HG02571 (cell line): ENCODE measurements around the gene RASD2.
"Not testable (repeated sequence)": the region's sequence is repeated elsewhere in the genome, so short reads cannot be mapped to it uniquely, and the experiment has no call there.

Source experiments
- ATAC-seq: cut with Tn5 transposase; IDR thresholded peaks from one replicate; pipeline ENCODE4 v1.9.1; 2021; ENCODE audit warnings: mild to moderate bottlenecking, moderate library complexity; ENCODE audit not compliant: unreplicated experiment

RASD2 gene, protein sequence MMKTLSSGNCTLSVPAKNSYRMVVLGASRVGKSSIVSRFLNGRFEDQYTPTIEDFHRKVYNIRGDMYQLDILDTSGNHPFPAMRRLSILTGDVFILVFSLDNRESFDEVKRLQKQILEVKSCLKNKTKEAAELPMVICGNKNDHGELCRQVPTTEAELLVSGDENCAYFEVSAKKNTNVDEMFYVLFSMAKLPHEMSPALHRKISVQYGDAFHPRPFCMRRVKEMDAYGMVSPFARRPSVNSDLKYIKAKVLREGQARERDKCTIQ

DNA sequence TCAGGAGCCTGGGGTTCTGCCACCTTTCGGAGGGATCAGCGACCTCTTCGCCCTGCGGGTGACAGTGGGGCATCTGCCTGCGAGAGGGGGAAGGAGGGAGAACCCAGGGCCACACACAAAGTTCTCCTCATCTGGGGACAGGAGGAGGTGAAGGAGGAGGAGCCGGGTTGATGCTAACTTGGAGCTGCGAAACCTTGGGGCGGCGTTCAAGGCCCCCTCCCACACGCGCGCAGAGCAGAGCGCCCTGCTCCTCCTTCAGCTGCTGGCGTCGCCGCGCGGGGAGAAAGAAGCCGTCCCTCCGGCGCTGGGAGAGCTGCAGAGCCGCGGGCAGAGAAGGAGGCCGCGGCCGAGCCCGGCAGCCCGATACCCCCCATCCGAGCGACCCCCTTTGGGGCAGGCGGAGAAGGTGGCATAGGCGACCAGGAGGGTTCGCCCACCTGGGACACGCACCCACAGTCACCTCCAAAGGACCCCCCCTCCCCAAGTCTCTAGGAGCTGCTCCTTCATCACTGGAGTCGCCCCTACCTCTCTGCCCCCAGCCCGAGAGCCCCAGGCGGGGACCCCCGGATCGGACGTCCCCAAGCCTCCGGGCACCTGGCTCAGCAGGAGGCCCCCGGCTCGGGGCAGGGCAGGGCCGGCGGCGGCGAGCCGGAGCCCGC, at the start of gene RASD2:
Gene RASD2, plus strand, starts transcription at position 237 of the 659 bp plus-strand sequence. CDS start 5,979 bp downstream, outside the sequence.
- no peak for ATAC-seq

DNA sequence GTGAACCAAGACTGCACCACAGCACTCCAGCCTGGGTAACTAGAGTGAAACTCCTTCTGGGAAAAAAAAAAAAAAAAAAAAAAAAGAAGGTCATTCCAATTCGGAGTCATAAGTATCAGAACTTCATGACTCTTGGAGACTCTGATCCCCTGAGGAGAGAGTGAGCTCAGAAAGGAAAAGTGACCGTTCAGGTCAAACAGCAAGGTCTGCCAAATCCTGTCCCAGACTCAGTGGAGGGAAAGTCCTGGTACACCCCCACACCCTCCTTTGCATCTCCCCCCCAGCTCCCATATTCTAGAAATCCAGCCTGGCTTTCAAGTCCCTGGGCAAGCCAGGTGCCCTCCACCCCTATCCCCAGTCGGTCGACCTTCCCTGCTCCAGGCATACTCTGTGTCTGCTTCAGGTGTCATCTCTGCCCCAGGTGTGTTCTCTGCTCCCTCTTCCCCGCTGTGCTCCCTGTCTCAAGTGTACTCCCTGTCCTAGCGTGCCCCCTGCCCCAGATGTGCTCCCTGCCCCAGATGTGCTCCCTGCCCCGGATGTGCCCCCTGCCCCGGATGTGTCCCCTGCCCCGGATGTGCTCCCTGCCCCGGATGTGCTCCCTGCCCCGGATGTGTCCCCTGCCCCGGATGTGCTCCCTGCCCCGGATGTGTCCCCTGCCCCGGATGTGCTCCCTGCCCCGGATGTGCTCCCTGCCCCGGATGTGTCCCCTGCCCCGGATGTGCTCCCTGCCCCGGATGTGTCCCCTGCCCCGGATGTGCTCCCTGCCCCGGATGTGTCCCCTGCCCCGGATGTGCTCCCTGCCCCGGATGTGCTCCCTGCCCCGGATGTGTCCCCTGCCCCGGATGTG, 49.3 kb upstream of the RASD2 start:
- not testable (repeated sequence) for ATAC-seq

DNA sequence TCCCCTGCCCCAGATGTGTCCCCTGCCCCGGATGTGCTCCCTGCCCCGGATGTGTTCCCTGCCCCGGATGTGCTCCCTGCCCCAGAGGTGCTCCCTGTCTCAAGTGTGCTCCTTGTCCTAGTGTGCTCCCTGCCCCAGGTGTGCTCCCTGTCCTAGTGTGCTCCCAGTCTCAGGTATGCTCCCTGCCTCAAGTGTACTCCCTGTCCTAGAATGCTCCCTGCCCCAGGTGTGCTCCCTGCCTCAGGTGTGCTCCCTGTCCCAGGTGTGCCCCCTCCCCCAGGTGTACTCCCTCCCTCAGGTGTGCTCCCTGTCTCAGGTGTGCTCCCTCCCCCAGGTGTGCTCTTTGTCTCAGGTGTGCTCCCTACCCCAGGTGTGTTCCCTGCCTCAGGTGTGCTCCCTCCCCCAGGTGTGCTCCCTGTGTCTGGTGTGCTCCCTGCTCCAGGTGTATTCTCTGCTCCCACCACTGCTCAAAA, 48.7 kb upstream of the RASD2 start:
- no peak for ATAC-seq

DNA sequence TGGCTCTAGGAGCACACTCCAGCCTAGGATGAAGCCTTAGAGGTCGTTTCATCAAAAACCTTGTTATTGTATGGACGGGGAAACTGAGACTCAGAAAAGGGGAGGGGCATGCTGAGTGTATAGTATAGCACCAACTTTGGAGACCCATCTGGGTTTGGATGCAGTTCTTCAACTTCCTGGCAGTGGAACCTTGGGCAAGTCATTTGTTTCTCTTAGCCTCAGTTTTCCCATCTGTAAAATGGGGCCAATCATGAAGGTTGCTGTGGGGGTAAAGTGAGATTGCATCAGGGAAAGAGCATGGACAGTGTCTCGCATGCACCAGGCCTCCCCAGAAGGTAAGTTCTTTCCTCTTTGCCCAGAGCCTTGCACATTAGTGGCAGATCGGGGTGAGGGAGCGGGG, 47.6 kb upstream of the RASD2 start:
- ATAC-seq = no peak

DNA sequence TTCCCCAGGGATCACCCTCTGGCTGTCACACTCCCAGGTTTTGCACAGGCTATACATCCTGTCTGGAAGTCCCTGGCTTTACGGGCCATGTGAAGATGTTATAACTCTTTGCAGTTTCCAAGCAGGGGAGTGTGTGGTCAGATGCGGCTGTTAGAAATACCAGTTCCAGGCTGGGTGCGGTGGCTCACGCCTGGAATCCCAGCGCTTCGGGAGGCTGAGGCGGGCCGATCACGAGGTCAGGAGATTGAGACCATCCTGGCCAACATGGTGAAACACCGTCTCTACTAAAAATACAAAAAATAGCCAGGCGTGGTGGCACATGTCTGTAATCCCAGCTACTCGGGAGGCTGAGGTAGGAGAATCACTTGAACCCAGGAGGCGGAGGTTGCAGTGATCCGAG, 44.9 kb upstream of the RASD2 start:
- ATAC-seq = not testable (repeated sequence)

DNA sequence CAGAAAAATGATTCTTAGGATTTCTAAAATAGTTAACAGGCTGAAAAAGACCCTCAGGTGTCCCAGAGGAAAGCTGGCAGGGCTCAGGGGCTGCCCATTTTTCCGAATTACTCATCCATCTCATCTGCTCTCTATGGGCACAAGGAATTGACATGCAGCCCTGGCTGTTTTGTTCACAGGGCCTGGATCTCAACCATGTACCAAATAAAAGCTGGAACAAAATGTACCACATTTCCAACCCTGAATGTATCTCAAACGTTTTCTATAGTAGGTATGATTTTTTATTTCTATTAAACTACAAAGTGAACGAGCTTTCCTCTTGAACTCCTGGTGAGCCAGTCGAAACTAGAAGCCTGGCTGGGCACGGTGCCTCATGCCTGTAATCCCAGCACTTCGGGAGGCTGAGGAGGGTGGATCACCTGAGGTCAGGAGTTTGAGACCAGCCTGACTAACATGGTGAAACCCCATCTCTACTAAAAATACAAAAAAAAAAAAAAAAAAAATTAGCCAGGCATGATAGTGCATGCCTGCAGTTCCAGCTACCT, 43.8 kb upstream of the RASD2 start:
- no peak for ATAC-seq

DNA sequence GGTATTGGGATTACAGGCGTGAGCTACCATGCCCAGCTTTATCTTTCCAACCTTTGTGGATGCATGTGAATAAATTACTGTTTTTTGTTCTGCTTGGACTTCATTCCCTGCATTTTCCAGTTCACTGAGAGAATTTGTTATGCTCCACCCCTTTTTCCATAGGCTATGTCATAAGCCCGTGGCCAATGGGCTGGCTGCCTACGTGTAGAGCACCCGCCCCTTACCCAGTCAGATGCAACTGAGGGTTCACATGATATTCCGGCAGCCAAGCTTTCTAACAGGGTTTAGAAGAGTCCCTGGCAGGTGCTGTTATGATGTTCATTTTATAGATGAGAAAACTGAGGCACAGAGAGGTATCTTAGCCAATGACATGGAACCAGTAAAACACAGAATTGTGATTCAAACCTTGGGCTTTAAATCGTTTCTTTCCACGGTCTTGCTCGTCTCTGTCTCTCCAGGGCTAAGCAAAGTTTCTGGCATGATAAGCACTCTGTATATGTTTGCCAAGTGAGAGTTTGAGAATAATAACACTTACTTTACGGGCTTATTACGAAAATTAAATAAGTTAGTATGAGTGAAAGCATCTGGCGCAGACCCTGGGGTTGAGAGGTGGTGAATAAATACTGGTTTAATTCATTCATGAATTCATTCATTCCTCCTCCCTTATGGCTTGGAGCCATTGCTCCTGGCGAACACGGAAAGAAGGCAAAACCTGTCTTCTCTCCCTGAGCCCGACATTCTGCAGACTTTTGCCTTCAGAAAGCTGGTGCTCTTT, 42.4 kb upstream of the RASD2 start:
- ATAC-seq = no peak

DNA sequence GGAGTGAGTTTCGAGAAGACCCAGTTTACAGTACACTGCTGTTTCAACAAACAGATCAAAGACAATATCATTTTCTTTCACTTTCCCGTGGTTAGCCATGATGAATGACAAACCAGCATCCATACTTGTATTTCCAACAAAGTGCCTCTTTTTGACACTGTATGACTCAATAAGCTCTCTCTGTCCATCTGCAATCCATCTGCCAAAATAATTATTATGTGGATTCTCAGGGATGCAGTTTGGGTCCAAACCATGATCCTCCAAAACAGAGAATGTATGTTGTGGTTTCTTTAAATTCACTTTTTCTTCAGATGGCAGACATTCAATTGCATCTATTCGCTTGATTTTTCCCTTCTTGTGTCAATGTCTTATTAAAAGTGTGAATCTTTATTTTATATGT, 37.8 kb upstream of the RASD2 start:
- no peak for ATAC-seq

DNA sequence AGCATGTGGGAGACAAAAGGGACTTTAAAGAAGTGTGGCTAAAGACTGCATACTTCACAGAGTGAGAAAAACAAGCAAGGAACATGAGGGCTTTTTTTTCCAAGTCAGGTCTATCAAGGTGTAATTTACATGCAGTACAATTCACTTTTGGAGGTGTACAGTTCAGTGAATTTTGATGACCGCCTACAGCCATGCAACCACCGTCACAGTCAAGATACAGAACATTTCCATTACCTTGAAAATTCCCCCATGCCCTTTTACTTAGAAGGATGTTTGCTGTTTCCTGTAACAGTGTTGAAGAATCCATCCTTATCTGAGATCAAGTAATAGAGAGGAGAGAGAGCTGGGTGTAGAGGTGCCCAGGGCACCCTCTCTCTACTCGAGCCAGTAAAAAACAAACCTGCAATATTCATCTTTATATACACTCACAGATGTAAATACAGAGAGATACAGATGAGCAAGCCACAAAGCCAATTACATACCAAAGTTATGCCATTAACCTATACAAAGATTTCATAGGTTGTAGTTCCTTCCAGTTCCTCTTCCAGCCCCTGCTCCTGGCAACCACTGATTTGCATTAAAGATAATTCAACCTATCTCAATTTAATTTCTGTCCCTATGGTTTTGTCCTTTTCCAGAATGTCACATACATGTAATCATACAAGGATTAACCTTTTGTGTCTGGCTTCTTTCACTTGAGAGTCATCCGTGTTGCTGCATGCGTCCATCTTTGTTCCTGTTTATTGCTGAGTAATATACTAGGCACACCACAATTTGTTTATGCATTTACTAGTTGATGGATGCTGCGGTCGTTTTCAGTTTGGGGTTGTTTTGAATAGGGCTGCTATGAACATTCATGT, 35.0 kb upstream of the RASD2 start:
- ATAC-seq = no peak

DNA sequence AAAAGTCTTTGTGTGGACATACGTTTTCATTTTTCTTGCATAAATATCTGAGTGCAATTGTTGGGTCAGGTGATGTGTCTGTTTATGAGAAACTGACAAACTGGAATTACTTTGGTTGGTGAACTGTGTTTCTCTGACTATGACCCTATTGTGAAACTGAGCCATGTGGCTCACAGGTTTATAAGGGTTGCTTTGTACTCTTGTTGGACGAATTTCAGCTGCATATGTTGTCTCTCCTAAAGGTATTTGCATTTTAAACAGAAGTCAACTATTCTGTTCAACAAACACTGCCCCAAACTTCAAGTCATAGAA, 34.4 kb upstream of the RASD2 start:
- no peak for ATAC-seq

DNA sequence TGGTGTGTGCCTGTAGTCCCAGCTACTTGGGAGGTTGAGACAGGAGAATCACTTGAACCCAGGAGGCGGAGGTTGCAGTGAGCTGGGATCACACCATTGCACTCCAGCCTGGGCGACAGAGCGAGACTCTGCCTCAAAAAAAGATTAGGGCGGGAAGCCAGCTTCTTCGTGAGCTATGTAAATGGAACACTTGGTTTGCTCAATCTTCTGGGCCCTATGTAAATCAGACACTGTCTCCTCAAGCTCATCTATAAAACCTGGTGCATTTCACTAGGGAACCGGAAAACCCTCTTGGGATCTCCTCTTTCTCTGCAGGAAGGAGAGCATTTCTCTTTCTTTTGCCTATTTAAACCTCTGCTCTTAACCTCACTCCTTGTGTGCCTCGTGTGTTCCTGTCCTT, 32.8 kb upstream of the RASD2 start:
- not testable (repeated sequence) for ATAC-seq

DNA sequence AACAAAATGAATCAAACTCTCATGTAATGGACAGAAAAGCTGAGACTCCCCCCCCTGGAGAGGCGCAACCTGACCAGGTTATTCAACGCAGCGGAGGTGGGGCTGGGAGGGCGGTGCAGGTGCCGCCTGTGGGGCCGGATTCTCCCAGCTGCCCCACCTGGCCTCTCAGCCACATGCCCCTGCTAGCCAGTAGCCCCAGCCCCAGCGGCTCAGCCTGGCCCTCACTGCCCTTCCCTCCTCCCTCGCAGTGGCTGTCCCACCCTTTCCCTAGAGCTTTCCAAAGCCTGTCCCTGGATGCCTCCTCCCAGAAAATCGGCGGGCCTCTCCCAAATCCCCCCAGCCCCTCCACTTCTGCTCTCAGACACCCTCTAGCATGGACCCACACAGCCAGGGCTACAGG, 31.2 kb upstream of the RASD2 start:
- ATAC-seq = no peak

DNA sequence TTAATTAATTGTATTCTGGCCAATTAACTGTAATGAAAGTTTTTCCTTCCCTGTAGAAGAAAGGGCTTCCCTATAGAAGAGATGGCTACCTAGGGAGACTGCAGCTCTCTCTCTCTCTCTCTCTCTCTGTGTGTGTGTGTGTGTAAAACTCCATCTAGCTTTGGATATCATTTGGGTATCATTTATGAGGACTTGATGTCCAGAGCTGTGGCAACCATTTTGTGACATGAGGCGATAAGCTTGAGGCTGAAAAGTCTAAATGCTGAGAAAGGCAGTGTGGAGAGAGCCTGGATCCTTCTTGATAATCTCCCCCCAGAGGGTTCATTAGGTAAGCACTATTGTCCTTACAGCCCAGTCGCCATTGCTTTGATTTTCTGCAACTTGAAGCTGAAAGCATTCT, 30.7 kb upstream of the RASD2 start:
- no peak for ATAC-seq

DNA sequence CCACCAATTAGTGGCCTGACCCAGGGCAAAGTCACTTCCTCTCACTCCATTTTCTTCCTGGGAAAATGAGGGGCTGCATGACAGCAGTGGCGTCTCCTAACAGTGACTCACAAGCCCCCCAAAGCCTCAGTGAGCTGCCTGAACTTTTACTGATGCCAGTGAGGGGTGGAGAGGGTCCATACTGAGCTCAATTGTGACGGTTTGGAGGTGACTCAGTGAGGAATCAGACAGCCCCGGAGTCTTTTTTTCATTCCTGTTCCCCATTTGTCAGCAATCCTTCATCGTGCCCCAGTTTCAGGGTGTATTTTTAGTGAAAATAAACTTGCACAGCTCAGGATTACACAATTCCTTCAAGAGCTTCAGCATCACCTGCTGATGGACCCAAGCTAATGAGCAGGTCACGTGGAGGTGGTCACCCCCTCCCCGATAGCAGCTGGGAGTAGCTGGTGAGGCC, 30.1 kb upstream of the RASD2 start:
- ATAC-seq = no peak

DNA sequence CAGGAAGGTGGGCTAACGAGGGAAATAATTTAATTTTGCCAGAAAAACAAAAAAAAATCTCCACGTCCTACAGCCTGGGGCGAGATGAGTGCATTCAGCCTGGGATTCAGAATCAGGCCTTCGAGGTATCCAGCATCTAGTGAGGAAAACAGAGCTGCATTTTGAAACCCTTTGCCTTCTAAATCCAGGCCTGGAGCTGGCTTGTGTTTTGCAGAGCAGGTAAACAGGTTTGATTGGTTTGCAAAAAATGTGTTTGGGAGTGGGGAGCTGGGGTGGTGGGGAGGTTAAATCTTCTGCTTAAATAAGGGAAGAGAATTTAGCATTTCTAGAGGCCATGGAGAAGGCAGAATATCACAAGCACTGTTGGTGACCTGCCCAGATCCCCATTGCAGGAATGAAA, 29.7 kb upstream of the RASD2 start:
- ATAC-seq = no peak

DNA sequence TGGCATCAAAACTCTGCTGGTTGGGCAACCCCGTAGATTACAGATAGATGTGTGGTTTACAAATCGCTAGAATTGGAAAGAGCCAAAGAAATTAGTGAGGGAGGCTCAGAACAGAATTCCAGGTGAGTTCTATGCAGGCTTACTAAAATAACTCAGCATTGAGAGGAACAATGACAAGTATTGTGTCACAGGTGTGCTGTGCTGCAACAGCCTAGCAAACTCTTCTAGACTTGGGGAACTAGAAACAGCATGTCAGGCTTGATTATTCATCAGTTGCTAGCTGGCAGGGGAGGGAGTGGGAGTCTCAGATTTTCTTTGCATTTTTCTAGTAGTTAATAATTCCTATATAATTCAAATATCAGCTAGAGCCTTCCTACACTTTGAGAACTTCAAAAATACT, 26.3 kb upstream of the RASD2 start:
- no peak for ATAC-seq

DNA sequence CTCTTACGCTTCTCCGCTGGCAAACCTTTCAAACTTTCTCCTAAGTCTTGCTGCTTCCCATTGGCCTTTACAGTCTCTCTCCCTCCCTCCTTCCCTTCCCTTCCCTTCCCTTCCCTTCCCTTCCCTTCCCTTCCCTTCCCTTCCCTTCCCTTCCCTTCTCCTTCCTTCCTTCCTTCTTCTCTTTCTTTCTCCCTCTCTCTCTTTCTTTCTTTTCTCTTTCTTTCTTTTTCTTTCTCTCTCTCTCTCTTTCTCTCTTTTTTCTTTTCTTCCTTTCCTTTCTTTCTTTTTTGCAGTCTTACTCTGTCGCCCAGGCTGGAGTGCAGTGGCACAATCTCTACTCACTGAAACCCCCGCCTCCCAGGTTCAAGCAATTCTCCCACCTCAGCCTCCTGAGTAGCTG, 24.7 kb upstream of the RASD2 start:
- ATAC-seq = not testable (repeated sequence)

DNA sequence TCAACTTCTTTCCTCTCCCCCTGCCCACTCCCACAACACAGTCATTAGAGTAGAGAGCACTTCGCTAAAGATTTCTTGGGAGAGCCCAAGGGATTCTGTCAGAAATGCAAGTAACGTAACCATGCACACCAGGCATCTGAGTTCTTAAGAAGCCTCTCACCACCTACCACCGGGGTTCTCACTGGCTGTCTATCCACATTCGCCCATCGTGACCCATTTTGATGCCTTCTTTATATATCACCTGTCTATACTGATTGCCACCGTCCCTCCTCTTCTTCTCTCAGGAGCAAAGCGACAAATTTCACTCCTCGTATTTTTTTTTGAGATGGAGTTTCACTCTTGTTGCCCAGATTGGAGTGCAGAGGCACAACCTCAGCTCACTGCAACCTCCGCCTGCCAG, 23.9 kb upstream of the RASD2 start:
- no peak for ATAC-seq

DNA sequence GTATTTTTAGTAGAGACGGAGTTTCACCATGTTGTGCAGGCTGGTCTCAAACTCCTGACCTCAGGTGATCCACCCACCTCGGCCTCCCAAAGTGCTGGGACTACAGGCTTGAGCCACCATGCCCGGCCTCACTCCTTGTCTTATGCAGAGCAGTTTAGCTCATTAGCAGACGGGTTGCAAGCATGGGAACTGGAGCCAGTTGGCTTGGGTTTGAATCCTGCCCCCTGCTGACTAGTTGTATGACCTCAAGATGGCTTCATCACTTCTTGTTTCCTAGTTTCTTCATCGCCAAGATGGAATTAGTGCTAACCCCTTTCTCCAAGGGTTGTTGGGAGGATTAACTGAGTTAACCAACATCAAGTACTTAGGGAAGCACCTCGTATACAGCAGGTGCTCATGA, 23.4 kb upstream of the RASD2 start:
- ATAC-seq = no peak
